Measurements from ENCODE around the gene IRAK2. TPM values are rescaled to one million over a fixed set of nuclear protein-coding genes. Genes with fewer than 3 reads are reported as not detected.

Gene IRAK2
- total RNA-seq, 4 donors from 2014 or later: 0.20 to 4.9 (median 3.4) TPM

GRCh38 chr3:10184250-10184649 is 19.5 kb downstream of the IRAK2 start:
- Histone ChIP-seq H3K27me3 (no peaks in the 10 kb centered on the region), H3K9me3 (no peaks in the 10 kb centered on the region), H3K27ac (no peak overlapping the region), H3K36me3 (no peaks in the 10 kb centered on the region), H3K4me3 (no peak overlapping the region), H3K4me1 (peaks cover 2 to 6% (median 4%) of the 10 kb centered on the region in 4 donors)
- 67 to 73% methylated on average over 2 of the region's 2 CpGs for WGBS, 2 donors (ENCODE audit: low coverage in 1 of 2)
- TF ChIP-seq CTCF (IDR thresholded peaks at IDR 0.05) (no peak), POLR2AphosphoS5 (IDR thresholded peaks at IDR 0.05) (no peak), POLR2A (IDR thresholded peaks at IDR 0.05) (no peak), EP300 (IDR thresholded peaks at IDR 0.05; ENCODE audit: low read depth) (no peak)
- intact Hi-C loops (cut with DNase I; ENCODE audit: low total_unique reads) (no loop called here), in situ Hi-C loops (cut with MboI; ENCODE audit: low pct_ligation_motif_present in 1 of 4, low pct_unique_long_range_greater_than_20kb in 1 of 4, low sequenced_read_pairs in 3 of 4) (no loop called here)
- DNase-seq: no peak

- no peak for DNase-seq
- no peaks in the 10 kb centered on the region for H3K9me3 ChIP-seq
- no peaks in the 10 kb centered on the region for H3K27me3 ChIP-seq
- WGBS, 2 donors (ENCODE audit: low coverage in 1 of 2): 73 to 77% methylated on average over 5 to 12 of the region's 12 CpGs
- TF ChIP-seq POLR2A (IDR thresholded peaks at IDR 0.05) (no peak), EP300 (IDR thresholded peaks at IDR 0.05; ENCODE audit: low read depth) (no peak), CTCF (IDR thresholded peaks at IDR 0.05) (no peak), POLR2AphosphoS5 (IDR thresholded peaks at IDR 0.05) (no peak)
- no peaks in the 10 kb centered on the region for H3K36me3 ChIP-seq
- peak overlapping the region in 3 of 4 donors; percentile 3 to 23 (median 21) for H3K27ac ChIP-seq
- H3K4me3 ChIP-seq: no peak overlapping the region
- in situ Hi-C loops (cut with MboI; ENCODE audit: low pct_ligation_motif_present in 1 of 4, low pct_unique_long_range_greater_than_20kb in 1 of 4, low sequenced_read_pairs in 3 of 4): no loop called here
- peaks cover 16 to 25% (median 21%) of the 10 kb centered on the region in 4 donors for H3K4me1 ChIP-seq
- intact Hi-C loops (cut with DNase I; ENCODE audit: low total_unique reads): no loop called here
These were observed 21.4 kb downstream of the IRAK2 start for GRCh38 chr3:10185804-10186762.

DNA sequence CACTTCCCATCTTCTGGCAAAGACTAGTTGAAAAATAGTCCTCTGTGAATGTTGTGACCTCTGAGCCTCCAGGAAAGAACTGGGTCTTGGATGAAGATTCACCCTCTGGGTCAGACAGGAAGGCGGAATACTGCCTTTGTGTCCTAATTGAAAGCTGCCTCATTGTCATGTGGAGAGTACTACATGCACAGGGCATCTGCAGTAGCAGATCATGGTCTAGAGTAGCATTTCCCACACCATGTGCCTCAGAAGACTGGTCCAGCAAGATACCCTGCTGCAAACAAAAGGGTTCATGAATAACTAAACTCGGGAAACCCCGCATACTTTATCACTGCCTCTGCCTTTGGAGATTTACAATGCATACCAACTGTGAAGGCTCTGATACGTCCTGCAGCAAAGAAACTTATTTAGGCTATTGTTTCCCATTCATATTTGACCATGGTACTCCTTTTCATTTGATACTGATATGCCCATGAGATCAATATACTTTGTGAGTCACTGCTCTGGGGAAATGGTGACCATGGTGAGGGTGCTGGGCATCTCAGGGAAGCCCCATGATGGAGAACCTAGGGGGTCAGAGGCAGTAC is 22.7 kb downstream of the IRAK2 start:
- 33 to 81% methylated on average over 1 to 4 of the region's 4 CpGs for WGBS, 2 donors (ENCODE audit: low coverage in 1 of 2)
- Histone ChIP-seq H3K9me3 (no peaks in the 10 kb centered on the region), H3K4me3 (no peak overlapping the region), H3K4me1 (peaks cover 28 to 38% (median 31%) of the 10 kb centered on the region in 4 donors), H3K36me3 (no peaks in the 10 kb centered on the region), H3K27me3 (no peaks in the 10 kb centered on the region), H3K27ac (no peak overlapping the region)
- no peak for TF ChIP-seq POLR2A (IDR thresholded peaks at IDR 0.05)
- no peak for TF ChIP-seq POLR2AphosphoS5 (IDR thresholded peaks at IDR 0.05)
- no peak for TF ChIP-seq EP300 (IDR thresholded peaks at IDR 0.05; ENCODE audit: low read depth)
- no peak for DNase-seq
- in situ Hi-C loops (cut with MboI; ENCODE audit: low pct_ligation_motif_present in 1 of 4, low pct_unique_long_range_greater_than_20kb in 1 of 4, low sequenced_read_pairs in 3 of 4) (no loop called here), intact Hi-C loops (cut with DNase I; ENCODE audit: low total_unique reads) (no loop called here)

DNA sequence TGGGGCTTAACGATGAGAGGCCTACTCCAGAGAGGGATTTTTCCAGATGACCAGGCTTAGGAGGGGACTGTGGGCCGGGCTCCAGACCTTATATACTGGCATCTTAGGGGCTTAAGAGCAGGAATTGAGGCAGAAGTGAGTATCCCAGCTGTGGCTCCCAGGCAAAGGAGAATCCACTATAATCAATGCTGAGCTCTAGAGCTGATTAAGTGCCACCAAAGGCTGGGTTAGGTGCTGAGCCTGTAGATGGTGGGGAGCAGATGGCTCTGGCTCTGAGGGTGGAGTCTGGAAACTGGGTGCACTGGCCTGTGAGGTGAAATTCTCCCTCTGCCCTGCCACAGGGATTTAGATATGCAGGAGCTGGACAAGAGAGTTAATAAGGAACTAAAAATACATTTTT is 23.2 kb downstream of the IRAK2 start:
- Histone ChIP-seq H3K27ac (no peak overlapping the region), H3K27me3 (no peaks in the 10 kb centered on the region), H3K4me1 (peaks cover 33 to 43% (median 36%) of the 10 kb centered on the region in 4 donors), H3K36me3 (no peaks in the 10 kb centered on the region), H3K9me3 (no peaks in the 10 kb centered on the region), H3K4me3 (no peak overlapping the region)
- 86% methylated on average over 2 of the region's 2 CpGs; no CpG with 5 or more reads in 1 of the 2 donors for WGBS, 2 donors (ENCODE audit: low coverage in 1 of 2)
- no peak for TF ChIP-seq POLR2A (IDR thresholded peaks at IDR 0.05)
- no peak for TF ChIP-seq CTCF (IDR thresholded peaks at IDR 0.05)
- TF ChIP-seq EP300 (IDR thresholded peaks at IDR 0.05; ENCODE audit: low read depth): no peak
- no peak for DNase-seq
- intact Hi-C loops (cut with DNase I; ENCODE audit: low total_unique reads) (no loop called here), in situ Hi-C loops (cut with MboI; ENCODE audit: low pct_ligation_motif_present in 1 of 4, low pct_unique_long_range_greater_than_20kb in 1 of 4, low sequenced_read_pairs in 3 of 4) (no loop called here)
